Right ventricle myocardium inferior (tissue), 1 donor: ENCODE data around the gene ZNF74. TPM values are rescaled to one million over a fixed set of nuclear protein-coding genes. Genes with fewer than 3 reads are reported as not detected.
"Not testable (repeated sequence)": the region's sequence is repeated elsewhere in the genome, so short reads cannot be mapped to it uniquely, and the experiment has no call there.

ENCODE experiments used
- ATAC-seq: fragments of 200-7000 bp; cut with Tn5 transposase; one replicate; pipeline ENCODE4 v1.9.1; 2020; ENCODE audit warnings: mild to moderate bottlenecking, moderate library complexity
- DNase-seq: peaks from one replicate; pipeline ENCODE4 v3.0.0; 2021; ENCODE audit errors: missing footprints
- intact Hi-C: fragments of 100-400 bp; cut with DNase I; formaldehyde crosslinking; loops from one replicate; pipeline ENCODE4 v1.11.0; 2022
- total RNA-seq: library from RNA; stranded (reverse); fragmentation: NEBNext Ultra II Directional; extraction: Animal tissue kit (Norgen Biotek cat#: 25700); gene quantifications from one replicate; pipeline ENCODE4 v1.2.1, GENCODE V29; 2021
- donor health status: DM: no; HTN: yes; CAD: no; lungs with severe emphysema.

Gene ZNF74
- total RNA-seq, 1 donor from 2014 or later, result 6.3 TPM

GRCh38 chr22:20451129-20451778 lies 57.3 kb downstream of the ZNF74 start:
- DNase-seq, result peak; percentile 9
- not testable (repeated sequence) for ATAC-seq
- intact Hi-C loops, result loop anchor here (10.0 kb wide), 1 partner anchor 56 kb away; the partner anchor contains the start of gene ZNF74

- ATAC-seq, result no peak
- DNase-seq, result no peak
These were observed 58.0 kb downstream of the ZNF74 start for GRCh38 chr22:20451920-20452319.

GRCh38 chr22:20453222-20453621 lies 59.3 kb downstream of the ZNF74 start:
- ATAC-seq (no peak), DNase-seq (no peak)
- intact Hi-C loops, result loop anchor here (10.0 kb wide), 1 partner anchor 58 kb away; the partner anchor contains the start of gene ZNF74

More at GRCh38 chr22:20451920-20452319, 58.0 kb downstream of the ZNF74 start:
- intact Hi-C loops, result loop anchor here (10.0 kb wide), 1 partner anchor 57 kb away; the partner anchor contains the start of gene ZNF74

- ATAC-seq, result no peak
- peak; percentile 11 for DNase-seq
- intact Hi-C loops, result loop anchor here (1.0 to 10.0 kb wide), 3 partner anchors 37 to 61 kb away; partner anchors contain the start of genes KLHL22 and ZNF74
These were observed 61.7 kb downstream of the ZNF74 start for GRCh38 chr22:20455709-20456063.

GRCh38 chr22:20456064-20456721 lies 62.2 kb downstream of the ZNF74 start:
- DNase-seq (peak; percentile 85), ATAC-seq (peak; percentile 82)
- intact Hi-C loops, result loop anchor here (1.0 to 10.0 kb wide), 3 partner anchors 38 to 61 kb away; partner anchors contain the start of genes KLHL22 and ZNF74

- intact Hi-C loops, result loop anchor here (1.0 to 10.0 kb wide), 3 partner anchors 38 to 62 kb away; partner anchors contain the start of genes KLHL22 and ZNF74
- DNase-seq (no peak), ATAC-seq (no peak)
These were observed 62.7 kb downstream of the ZNF74 start for GRCh38 chr22:20456722-20457076.

GRCh38 chr22:20457506-20458240 lies 63.7 kb downstream of the ZNF74 start:
- peak; percentile 23 for DNase-seq
- intact Hi-C loops, result loop anchor here (5.0 to 10.0 kb wide), 2 partner anchors 40 to 63 kb away; partner anchors contain the start of genes KLHL22 and ZNF74
- ATAC-seq, result no peak

Other genes with a start within 250 kb of the ZNF74 start
- 0.32 TPM for gene CCDC188, start 243.1 kb upstream of the ZNF74 start, total RNA-seq
- gene RTN4R, start 125.8 kb upstream of the ZNF74 start, total RNA-seq, result 1.2 TPM
- 44.2 TPM for gene DGCR6L, start 74.1 kb upstream of the ZNF74 start, total RNA-seq
- 3.0 TPM for gene SCARF2, start 43.7 kb downstream of the ZNF74 start, total RNA-seq
- gene KLHL22, start 101.6 kb downstream of the ZNF74 start, total RNA-seq, result 12.4 TPM
- 38.1 TPM for gene MED15, start 113.5 kb downstream of the ZNF74 start, total RNA-seq